CD4-positive, alpha-beta T cell (primary cell): ENCODE measurements around the gene A3GALT2. TPM values are rescaled to one million over a fixed set of nuclear protein-coding genes. Genes with fewer than 3 reads are reported as not detected.

ENCODE experiments used
- ATAC-seq: fragments of 200-7000 bp; cut with Tn5 transposase; one replicate; pipeline ENCODE4 v1.10.0; 2022; ENCODE audit warnings: mild to moderate bottlenecking; ENCODE audit not compliant: poor library complexity
- CTCF ChIA-PET: fragments of 350-600 bp; sonication (Branson Sonifier 250); formaldehyde crosslinking; loops from one replicate; lab custom pipeline; 2021; ENCODE audit warnings: antibody characterized with exemption, inconsistent platforms; lab: Charles Lee
- POLR2A ChIA-PET: fragments of 350-600 bp; sonication (Branson Sonifier 250); formaldehyde crosslinking; loops from one replicate; lab custom pipeline; 2021; ENCODE audit warnings: antibody characterized with exemption, inconsistent platforms; lab: Charles Lee
- DNase-seq, 14 experiments: peaks; one replicate each; pipeline ENCODE4 v3.0.0-alpha.2; 2013 to 2020; ENCODE audit warnings: mixed read lengths in 2 of 14
- H3K27ac ChIP-seq, 2 donors: one replicate each; pipeline versions ENCODE4 v1.5.1 to v1.7.0; 2013; ENCODE audit warnings: low read length in 2 of 2, low read depth in 1 of 2, mild to moderate bottlenecking in 1 of 2
- H3K27me3 ChIP-seq, 2 experiments: 1 replicate in 1 of 2; 2 replicates in 1 of 2; pipeline versions ENCODE4 v1.6.1 to v1.7.0; 2013; ENCODE audit warnings: low read length in 2 of 2, control low read depth in 1 of 2, mild to moderate bottlenecking in 1 of 2, moderate library complexity in 1 of 2; ENCODE audit not compliant: insufficient read depth in 2 of 2, control insufficient read depth in 1 of 2
- H3K36me3 ChIP-seq: one replicate; pipeline ENCODE4 v1.6.1; 2013; ENCODE audit warnings: low read length, control low read depth; ENCODE audit not compliant: insufficient read depth
- H3K4me1 ChIP-seq: one replicate; pipeline ENCODE4 v1.6.1; 2013; ENCODE audit warnings: low read length, control low read depth; ENCODE audit not compliant: insufficient read depth
- H3K4me3 ChIP-seq: one replicate; pipeline ENCODE4 v1.5.1; 2013; ENCODE audit warnings: mild to moderate bottlenecking, low read length, moderate library complexity
- H3K9me3 ChIP-seq, 2 experiments: 1 replicate in 1 of 2; 2 replicates in 1 of 2; pipeline versions ENCODE4 v1.6.1 to v1.7.0; 2013; ENCODE audit warnings: low read length in 2 of 2, mild to moderate bottlenecking in 2 of 2, control low read depth in 1 of 2, moderate library complexity in 1 of 2; ENCODE audit not compliant: control insufficient read depth in 1 of 2, insufficient read depth in 1 of 2
- H3K27ac Mint-ChIP-seq: one replicate; pipeline ENCODE4 v1.8.0; 2020; ENCODE audit warnings: mixed read lengths
- H3K27me3 Mint-ChIP-seq: one replicate; pipeline ENCODE4 v1.8.0; 2021; ENCODE audit warnings: mixed read lengths
- H3K36me3 Mint-ChIP-seq: one replicate; pipeline ENCODE4 v1.8.0; 2021; ENCODE audit warnings: low read depth, mixed read lengths
- H3K4me1 Mint-ChIP-seq: one replicate; pipeline ENCODE4 v1.8.0; 2021; ENCODE audit warnings: low read depth, mixed read lengths
- H3K4me3 Mint-ChIP-seq: one replicate; pipeline ENCODE4 v1.8.0; 2020; ENCODE audit warnings: mild to moderate bottlenecking, mixed read lengths
- H3K9me3 Mint-ChIP-seq: one replicate; pipeline ENCODE4 v1.8.0; 2020; ENCODE audit warnings: mixed read lengths
- CTCF ChIP-seq: fragments of 200-600 bp; IDR thresholded peaks from one replicate; pipeline ENCODE4 v1.8.0; 2022; ENCODE audit warnings: antibody characterized with exemption, mild to moderate bottlenecking
- intact Hi-C, 2 experiments: fragments of 100-400 bp; cut with DNase I in 1 of 2; cut with micrococcal nuclease in 1 of 2; formaldehyde crosslinking; loops; one replicate each; pipeline versions ENCODE4 v1.15.1 to v1.9.0; 2023 to 2025; cut with DNase I, micrococcal nuclease
- total RNA-seq, 174 experiments: library from RNA in 2 of 174; stranded (reverse) in 2 of 174; gene quantifications; one replicate each; pipeline ENCODE4 v1.2.3 and lab custom pipeline; 2021 to 2026

The A3GALT2 gene
- total RNA-seq, 2 experiments from 2014 or later = not detected

- no peaks in the 10 kb centered on the region for H3K36me3 ChIP-seq
- ATAC-seq (no peak), DNase-seq (no peak)
- intact Hi-C loops = loop anchor here in 1 of 2 experiments (10.0 kb wide), 1 partner anchor 249 kb away; no protein-coding TSS in a partner anchor
- peaks cover 9% of the 10 kb centered on the region for H3K4me1 ChIP-seq
- no peak for TF ChIP-seq CTCF
- POLR2A ChIA-PET = no interaction called here
- Mint-ChIP-seq H3K27me3 (no peaks in the 10 kb centered on the region), H3K27ac (no peak overlapping the region), H3K9me3 (no peaks in the 10 kb centered on the region), H3K4me1 (peaks cover 6% of the 10 kb centered on the region), H3K36me3 (no peaks in the 10 kb centered on the region), H3K4me3 (no peak overlapping the region)
- H3K27ac ChIP-seq = no peak overlapping the region
- H3K27me3 ChIP-seq = peaks cover 0 to 4% of the 10 kb centered on the region in 2 experiments
- CTCF ChIA-PET = interaction anchor here (2.3 kb wide), 1 partner anchor 68 kb away, joined by 6 read pairs; no protein-coding TSS in a partner anchor
- H3K9me3 ChIP-seq = no peaks in the 10 kb centered on the region
- no peak overlapping the region for H3K4me3 ChIP-seq
Observed at GRCh38 chr1:33363470-33363861, 42.6 kb upstream of the A3GALT2 start.

- Histone ChIP-seq H3K27ac (no peak overlapping the region), H3K9me3 (no peaks in the 10 kb centered on the region), H3K27me3 (peaks cover 0 to 4% of the 10 kb centered on the region in 2 experiments), H3K36me3 (no peaks in the 10 kb centered on the region), H3K4me3 (no peak overlapping the region), H3K4me1 (peaks cover 7% of the 10 kb centered on the region)
- Mint-ChIP-seq H3K27ac (no peak overlapping the region), H3K4me1 (peaks cover 6% of the 10 kb centered on the region), H3K27me3 (no peaks in the 10 kb centered on the region), H3K4me3 (no peak overlapping the region), H3K36me3 (no peaks in the 10 kb centered on the region), H3K9me3 (no peaks in the 10 kb centered on the region)
- intact Hi-C loops = loop anchor here in 1 of 2 experiments (10.0 kb wide), 1 partner anchor 248 kb away; no protein-coding TSS in a partner anchor
- no peak for TF ChIP-seq CTCF
- POLR2A ChIA-PET = interaction anchor here (1.2 kb wide), 1 partner anchor 41 kb away, joined by 3 read pairs; no protein-coding TSS in a partner anchor
- DNase-seq = no peak
- ATAC-seq = no peak
- CTCF ChIA-PET = interaction anchor here (2.3 kb wide), 1 partner anchor 67 kb away, joined by 6 read pairs; no protein-coding TSS in a partner anchor
Observed at GRCh38 chr1:33363021-33363420, 42.1 kb upstream of the A3GALT2 start.

GRCh38 chr1:33361532-33362235, 40.8 kb upstream of the A3GALT2 start:
- H3K9me3 Mint-ChIP-seq = no peaks in the 10 kb centered on the region
- H3K27me3 Mint-ChIP-seq = no peaks in the 10 kb centered on the region
- peaks cover 6% of the 10 kb centered on the region for H3K4me1 Mint-ChIP-seq
- Histone ChIP-seq H3K4me1 (no peaks in the 10 kb centered on the region), H3K36me3 (no peaks in the 10 kb centered on the region), H3K9me3 (no peaks in the 10 kb centered on the region), H3K27ac (no peak overlapping the region), H3K4me3 (no peak overlapping the region), H3K27me3 (peaks cover 0 to 1% of the 10 kb centered on the region in 2 experiments)
- POLR2A ChIA-PET = interaction anchor here (1.2 kb wide), 1 partner anchor 40 kb away, joined by 3 read pairs; no protein-coding TSS in a partner anchor
- CTCF ChIA-PET = interaction anchor here (0.7 kb wide), 1 partner anchor 68 kb away, joined by 3 read pairs; no protein-coding TSS in a partner anchor
- DNase-seq (peak in 2 of 14 experiments; percentile 14 to 40), ATAC-seq (no peak)
- H3K4me3 Mint-ChIP-seq = no peak overlapping the region
- H3K27ac Mint-ChIP-seq = no peak overlapping the region
- TF ChIP-seq CTCF = no peak
- H3K36me3 Mint-ChIP-seq = no peaks in the 10 kb centered on the region
- intact Hi-C loops = loop anchor here in 1 of 2 experiments (10.0 kb wide), 1 partner anchor 247 kb away; no protein-coding TSS in a partner anchor
